RWPE1 (cell line): ENCODE data around the gene MICU2.

Experiments used
- CTCF ChIA-PET: fragments of 350-600 bp; sonication (Branson Sonifier 250); formaldehyde crosslinking; extraction: SDS; loops from one replicate; lab custom pipeline; 2021; lab: Yijun Ruan, JAX
- POLR2A ChIA-PET: fragments of 400-600 bp; formaldehyde crosslinking; extraction: SDS; loops from one replicate; lab custom pipeline; 2020; ENCODE audit warnings: antibody characterized with exemption; ENCODE audit not compliant: low non-redundant PET; lab: Yijun Ruan, JAX
- DNase-seq: peaks from one replicate; pipeline ENCODE4 v3.0.0; 2012; ENCODE audit warnings: low spot score
- H3K27ac ChIP-seq: fragments of 450-650 bp; 2 replicates; pipeline ENCODE4 v1.5.1; 2017
- TF ChIP-seq, protein P1 (sequence below): fragments of 450-650 bp; conservative IDR thresholded peaks from 2 replicates; pipeline ENCODE4 v1.5.1; 2017; ENCODE audit warnings: low read depth, mild to moderate bottlenecking

MICU2 gene

DNA sequence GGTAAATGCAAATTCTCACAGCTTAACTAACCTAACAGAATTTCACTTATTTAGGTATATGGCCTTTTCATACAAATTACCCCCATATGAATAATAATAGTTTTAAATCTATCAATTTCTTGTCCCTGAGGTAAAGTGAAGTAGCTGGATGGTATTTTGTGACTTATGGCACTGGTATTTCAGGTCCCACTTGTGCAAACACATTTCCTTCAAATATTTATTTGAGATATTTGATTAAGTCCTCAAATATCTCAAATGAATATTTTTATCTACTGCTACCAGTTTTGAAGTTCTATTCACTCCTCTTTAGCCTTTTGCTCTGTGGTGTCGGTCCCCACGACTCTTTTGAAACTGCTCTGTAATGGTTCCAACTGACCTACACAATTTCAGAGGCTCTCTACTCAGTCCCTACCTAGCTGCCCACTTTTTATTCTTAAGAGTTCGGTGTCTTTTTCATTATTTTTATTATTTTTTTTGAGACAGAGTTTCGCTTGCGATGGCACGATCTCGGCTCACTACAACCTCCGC, 85.3 kb downstream of the MICU2 start:
- TF ChIP-seq, protein P1, sequence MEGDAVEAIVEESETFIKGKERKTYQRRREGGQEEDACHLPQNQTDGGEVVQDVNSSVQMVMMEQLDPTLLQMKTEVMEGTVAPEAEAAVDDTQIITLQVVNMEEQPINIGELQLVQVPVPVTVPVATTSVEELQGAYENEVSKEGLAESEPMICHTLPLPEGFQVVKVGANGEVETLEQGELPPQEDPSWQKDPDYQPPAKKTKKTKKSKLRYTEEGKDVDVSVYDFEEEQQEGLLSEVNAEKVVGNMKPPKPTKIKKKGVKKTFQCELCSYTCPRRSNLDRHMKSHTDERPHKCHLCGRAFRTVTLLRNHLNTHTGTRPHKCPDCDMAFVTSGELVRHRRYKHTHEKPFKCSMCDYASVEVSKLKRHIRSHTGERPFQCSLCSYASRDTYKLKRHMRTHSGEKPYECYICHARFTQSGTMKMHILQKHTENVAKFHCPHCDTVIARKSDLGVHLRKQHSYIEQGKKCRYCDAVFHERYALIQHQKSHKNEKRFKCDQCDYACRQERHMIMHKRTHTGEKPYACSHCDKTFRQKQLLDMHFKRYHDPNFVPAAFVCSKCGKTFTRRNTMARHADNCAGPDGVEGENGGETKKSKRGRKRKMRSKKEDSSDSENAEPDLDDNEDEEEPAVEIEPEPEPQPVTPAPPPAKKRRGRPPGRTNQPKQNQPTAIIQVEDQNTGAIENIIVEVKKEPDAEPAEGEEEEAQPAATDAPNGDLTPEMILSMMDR, result no peak
- DNase-seq, result no peak
- ChIA-PET CTCF (no interaction called here), POLR2A (no interaction called here)
- H3K27ac ChIP-seq, result no peak overlapping the region

DNA sequence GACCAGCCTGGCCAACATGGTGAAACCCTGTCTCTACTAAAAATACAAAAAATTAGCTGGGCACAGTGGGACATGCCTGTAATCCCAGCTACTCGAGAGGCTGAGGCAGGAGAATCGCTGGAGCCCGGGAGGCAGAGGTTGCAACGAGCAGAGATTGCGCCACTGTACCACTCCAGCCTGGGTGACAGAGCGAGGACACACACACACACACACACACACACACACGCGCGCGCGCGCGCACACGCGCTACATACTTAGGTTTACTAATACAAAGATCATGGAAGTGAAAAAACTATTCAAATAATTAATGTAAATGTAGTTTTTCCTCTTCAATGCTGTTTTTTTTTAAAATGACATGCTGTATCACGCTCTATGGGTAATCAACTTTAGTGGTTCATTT, 86.4 kb downstream of the MICU2 start:
- CTCF ChIA-PET, result no interaction called here
- TF ChIP-seq, protein P1, result no peak
- POLR2A ChIA-PET, result no interaction called here
- no peak for DNase-seq
- no peak overlapping the region for H3K27ac ChIP-seq

DNA sequence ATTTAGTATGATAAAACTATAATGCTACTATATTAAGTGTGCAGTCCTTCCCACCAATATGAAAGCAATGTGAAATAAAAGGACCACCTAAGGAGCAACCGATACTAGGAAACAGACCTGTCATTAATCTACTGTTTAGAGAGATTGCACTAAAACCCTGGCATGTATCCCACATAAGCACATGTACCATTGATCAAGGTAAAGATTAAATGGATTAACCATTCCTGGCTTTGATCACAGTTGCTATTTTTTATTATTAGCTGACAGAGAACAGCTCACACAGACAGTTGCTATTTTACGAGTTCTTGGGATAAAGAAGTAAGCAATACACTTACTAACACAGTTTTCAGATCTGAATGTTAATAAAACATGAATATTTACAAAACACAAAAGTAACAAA, 87.2 kb downstream of the MICU2 start:
- TF ChIP-seq, protein P1, result no peak
- ChIA-PET POLR2A (no interaction called here), CTCF (no interaction called here)
- DNase-seq, result no peak
- H3K27ac ChIP-seq, result no peak overlapping the region

DNA sequence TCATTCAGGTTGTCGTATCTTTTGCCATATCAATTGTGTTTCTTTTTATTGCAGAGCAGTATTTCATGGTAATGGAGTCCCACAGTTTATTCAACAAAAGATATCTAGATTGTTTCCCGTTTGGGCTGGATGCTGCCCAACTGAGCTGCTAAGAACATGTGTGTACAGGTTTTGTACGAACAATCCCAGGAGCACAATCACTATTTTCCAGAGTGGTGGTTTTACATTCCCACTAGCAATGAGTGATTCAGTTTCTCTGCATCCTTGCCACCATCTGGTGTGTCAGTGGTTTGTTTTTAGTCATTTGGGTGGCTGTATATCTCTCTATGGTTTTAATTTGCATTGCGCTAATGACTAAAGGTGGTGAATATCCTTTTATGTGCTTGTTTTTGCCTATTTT, 92.1 kb downstream of the MICU2 start:
- ChIA-PET CTCF (no interaction called here), POLR2A (no interaction called here)
- no peak overlapping the region; the same call in 1 of the 2 replicates for H3K27ac ChIP-seq
- TF ChIP-seq, protein P1, result no peak
- DNase-seq, result peak; percentile 52

DNA sequence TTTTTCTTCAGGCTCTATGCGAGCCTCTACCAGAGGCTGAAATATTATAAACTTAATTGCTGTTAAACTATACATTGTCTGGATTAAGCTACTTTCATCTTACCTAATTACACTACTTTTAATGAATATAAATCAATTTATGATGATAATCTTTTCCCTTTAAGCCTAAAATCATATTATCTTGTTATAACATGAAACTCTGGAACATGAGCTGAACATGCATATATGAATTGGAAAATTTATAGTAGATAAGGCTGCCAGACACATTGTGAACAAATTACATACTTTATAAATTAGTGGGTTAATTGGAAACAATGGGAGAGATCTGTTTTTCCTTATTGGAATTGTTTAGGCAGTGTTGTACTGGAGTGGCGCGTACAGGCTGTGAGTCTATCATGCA, 99.6 kb downstream of the MICU2 start:
- TF ChIP-seq, protein P1, result no peak
- DNase-seq, result no peak
- POLR2A ChIA-PET, result no interaction called here
- CTCF ChIA-PET, result interaction anchor here (0.6 kb wide), 1 partner anchor 134 kb away, joined by 3 read pairs; no protein-coding TSS in a partner anchor
- no peak overlapping the region for H3K27ac ChIP-seq

DNA sequence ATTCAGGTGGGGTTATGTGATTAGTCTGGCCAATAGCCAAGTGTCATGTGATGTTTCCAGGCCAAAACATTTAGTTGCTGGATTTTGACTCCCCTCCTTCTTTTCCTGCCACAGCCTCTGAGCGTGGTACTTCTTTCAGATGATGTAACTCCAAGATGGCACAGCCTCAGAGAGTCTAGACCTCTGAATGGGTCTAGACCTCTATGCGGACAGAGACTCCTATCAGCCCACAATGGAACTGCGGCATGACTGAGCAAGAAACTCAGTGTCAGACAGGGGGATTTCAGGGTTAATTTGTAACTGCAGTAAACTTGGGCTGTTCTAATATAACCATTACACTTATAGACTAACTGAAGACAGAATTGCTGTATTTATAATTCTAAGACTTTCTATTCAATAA, 102.3 kb downstream of the MICU2 start:
- CTCF ChIA-PET, result interaction anchor here (0.7 kb wide), 1 partner anchor 295 kb away, joined by 3 read pairs; no protein-coding TSS in a partner anchor
- H3K27ac ChIP-seq, result no peak overlapping the region
- TF ChIP-seq, protein P1, result no peak
- POLR2A ChIA-PET, result no interaction called here
- no peak for DNase-seq

DNA sequence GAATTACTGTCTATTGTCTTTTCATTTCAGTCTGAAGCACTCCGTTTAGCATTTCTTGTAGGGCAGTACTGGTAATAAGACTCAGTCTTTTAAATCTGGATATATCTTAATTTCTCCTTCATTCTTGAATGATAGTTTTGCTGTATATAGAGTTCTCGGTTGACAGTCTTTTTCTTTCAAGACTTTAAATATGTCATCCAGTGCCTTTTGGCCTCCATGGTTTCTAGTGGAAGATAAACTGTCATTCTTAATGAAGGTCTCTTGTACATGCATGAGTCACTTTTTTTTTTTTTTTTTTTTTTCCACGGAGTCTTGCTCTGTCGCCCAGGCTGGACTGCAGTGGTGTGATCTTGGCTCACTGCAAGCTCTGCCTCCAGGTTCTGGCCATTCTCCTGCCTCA, 117.6 kb downstream of the MICU2 start:
- ChIA-PET CTCF (no interaction called here), POLR2A (no interaction called here)
- DNase-seq, result no peak
- TF ChIP-seq, protein P1, result no peak
- H3K27ac ChIP-seq, result no peak overlapping the region
